HL-60 (cell line): ENCODE measurements around the gene E2F2.

Experiments used
- DNase-seq, 2 experiments: peaks; one replicate each; pipeline ENCODE4 v3.0.0-alpha.2; 2010 to 2020; ENCODE audit warnings: low read depth in 1 of 2, low spot score in 1 of 2
- H3K27ac ChIP-seq: fragments of 250-450 bp; sonication (Bioruptor Pico); replicated peaks from 2 replicates; pipeline ENCODE4 v1.5.1; 2020; ENCODE audit warnings: mild to moderate bottlenecking, moderate library complexity
- H3K27me3 ChIP-seq: fragments of 250-450 bp; sonication (Bioruptor Pico); 2 replicates; pipeline ENCODE4 v1.5.1; 2021; ENCODE audit warnings: mild to moderate bottlenecking, moderate library complexity; ENCODE audit not compliant: insufficient read depth, poor library complexity, severe bottlenecking
- H3K4me3 ChIP-seq: replicated peaks from 2 replicates; pipeline ENCODE4 v1.5.1; 2011; ENCODE audit warnings: mild to moderate bottlenecking, control low read depth, low read length; ENCODE audit not compliant: insufficient read depth
- CTCF ChIP-seq: IDR thresholded peaks from one replicate; pipeline ENCODE4 v1.5.1; 2011; ENCODE audit warnings: low read length, control low read depth, inconsistent platforms; ENCODE audit not compliant: insufficient read depth
- GABPA ChIP-seq: IDR thresholded peaks from 2 replicates; pipeline ENCODE4 v1.6.1; 2012; ENCODE audit warnings: low read depth
- POLR2AphosphoS5 ChIP-seq: IDR thresholded peaks from 2 replicates; pipeline ENCODE4 v1.6.1; 2012; ENCODE audit warnings: low read depth
- REST ChIP-seq: IDR thresholded peaks from 2 replicates; pipeline ENCODE4 v1.6.1; 2012; ENCODE audit warnings: low read depth; ENCODE audit not compliant: insufficient replicate concordance
- SPI1 ChIP-seq: IDR thresholded peaks from 2 replicates; pipeline ENCODE4 v1.6.1; 2012; ENCODE audit warnings: low read depth, mild to moderate bottlenecking, borderline replicate concordance

Gene E2F2

DNA sequence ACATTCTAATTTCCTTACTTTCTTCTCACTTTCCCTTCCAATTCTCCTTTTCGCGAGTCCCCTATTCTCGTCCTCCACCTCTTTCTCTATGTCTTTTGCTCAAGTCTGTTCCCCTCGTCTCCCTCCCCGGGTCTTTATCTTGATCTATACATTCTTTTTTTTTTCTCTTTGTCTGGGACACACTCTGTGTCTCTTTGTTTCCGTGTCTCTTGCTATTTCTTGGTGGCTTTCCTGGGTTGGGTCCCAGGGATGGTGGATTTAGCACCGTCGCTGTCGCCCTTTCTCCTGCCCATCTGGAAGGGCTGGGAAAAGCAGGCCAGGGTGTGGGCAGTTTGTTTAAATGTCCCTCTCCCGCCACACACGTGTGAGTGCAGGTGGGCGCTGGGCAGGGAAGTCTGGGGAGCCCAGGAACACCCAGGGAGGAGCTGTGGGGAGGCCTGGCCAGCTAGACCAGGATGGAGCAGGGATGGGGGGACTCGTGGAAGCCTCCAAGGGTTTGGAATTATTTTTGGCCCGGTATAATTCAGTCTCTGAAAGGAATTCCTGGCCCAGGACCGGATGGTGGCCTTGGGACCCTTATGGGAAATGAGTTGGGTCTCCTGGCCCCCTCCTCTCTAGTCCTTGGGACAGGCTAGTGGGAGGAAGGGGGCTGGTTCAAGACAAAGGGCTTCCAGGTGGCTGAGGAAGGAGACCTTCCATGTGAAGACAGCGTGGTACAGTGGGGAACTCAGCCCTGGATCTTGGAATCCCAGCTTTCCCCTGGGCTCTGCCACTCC is 37.8 kb upstream of the E2F2 start:
- Histone ChIP-seq H3K27me3 (peaks cover 40% of the 10 kb centered on the region), H3K27ac (no peak overlapping the region), H3K4me3 (no peak overlapping the region)
- DNase-seq: no peak
- TF ChIP-seq CTCF (no peak), POLR2AphosphoS5 (no peak), GABPA (no peak), SPI1 (no peak), REST (no peak)

GRCh38 chr1:23567996-23568607 is 37.1 kb upstream of the E2F2 start:
- TF ChIP-seq CTCF (no peak), POLR2AphosphoS5 (no peak), GABPA (no peak), REST (no peak), SPI1 (no peak)
- DNase-seq: no peak
- H3K27me3 ChIP-seq: peaks cover 43% of the 10 kb centered on the region
- H3K4me3 ChIP-seq: no peak overlapping the region
- no peak overlapping the region for H3K27ac ChIP-seq

GRCh38 chr1:23567629-23567995 is 36.6 kb upstream of the E2F2 start:
- no peak for DNase-seq
- Histone ChIP-seq H3K4me3 (no peak overlapping the region), H3K27ac (no peak overlapping the region), H3K27me3 (peaks cover 47% of the 10 kb centered on the region)
- no peak for TF ChIP-seq CTCF
- TF ChIP-seq REST: no peak
- TF ChIP-seq POLR2AphosphoS5: no peak
- TF ChIP-seq SPI1: no peak
- TF ChIP-seq GABPA: no peak
